KBM-7 (cell line): ENCODE results near the gene CCDC107.
"Not testable (repeated sequence)": the region's sequence is repeated elsewhere in the genome, so short reads cannot be mapped to it uniquely, and the experiment has no call there.

Experiments used
- DNase-seq: peaks from one replicate; pipeline ENCODE4 v3.0.0-alpha.2; 2015
- in situ Hi-C: fragments of 300-500 bp; cut with MboI; formaldehyde crosslinking; loops from 2 replicates; pipeline ENCODE4 v1.14.3; 2020; ENCODE audit warnings: low sequenced_read_pairs, low pct_unique_long_range_greater_than_20kb, mixed read lengths

The CCDC107 gene

GRCh38 chr9:35636135-35636876 lies 21.8 kb upstream of the CCDC107 start:
- in situ Hi-C loops, result no loop called here
- no peak for DNase-seq

- DNase-seq, in situ Hi-C loops: not testable (repeated sequence)
Observed at GRCh38 chr9:35636877-35637246, 21.2 kb upstream of the CCDC107 start.

- DNase-seq, in situ Hi-C loops: not testable (repeated sequence)
Observed at GRCh38 chr9:35637427-35637955, 20.6 kb upstream of the CCDC107 start.

GRCh38 chr9:35638751-35639150 lies 19.3 kb upstream of the CCDC107 start:
- DNase-seq, in situ Hi-C loops: not testable (repeated sequence)

GRCh38 chr9:35639225-35639624 lies 18.9 kb upstream of the CCDC107 start:
- DNase-seq, in situ Hi-C loops: not testable (repeated sequence)

DNA sequence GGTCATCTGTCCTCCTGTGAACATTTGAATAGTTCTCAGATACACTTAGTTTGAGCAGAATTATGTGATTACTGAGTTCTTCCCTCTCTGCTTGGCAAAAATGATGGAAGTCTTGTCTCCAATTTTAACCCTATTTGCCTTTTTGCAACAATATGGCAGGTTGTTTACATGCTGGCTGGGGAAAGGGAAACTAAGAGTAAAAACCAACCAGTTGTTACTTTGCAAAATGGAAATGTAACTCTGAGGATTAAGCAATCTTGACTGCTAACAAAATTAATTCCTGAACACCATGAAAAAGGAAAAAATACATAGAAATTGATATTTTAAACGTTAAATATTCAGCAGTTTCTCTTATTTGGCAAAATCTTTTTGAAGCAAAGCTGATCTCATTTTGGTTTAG lies 18.5 kb upstream of the CCDC107 start:
- in situ Hi-C loops, result no loop called here
- DNase-seq, result no peak

GRCh38 chr9:35640431-35640830 lies 17.7 kb upstream of the CCDC107 start:
- in situ Hi-C loops, DNase-seq: not testable (repeated sequence)

DNA sequence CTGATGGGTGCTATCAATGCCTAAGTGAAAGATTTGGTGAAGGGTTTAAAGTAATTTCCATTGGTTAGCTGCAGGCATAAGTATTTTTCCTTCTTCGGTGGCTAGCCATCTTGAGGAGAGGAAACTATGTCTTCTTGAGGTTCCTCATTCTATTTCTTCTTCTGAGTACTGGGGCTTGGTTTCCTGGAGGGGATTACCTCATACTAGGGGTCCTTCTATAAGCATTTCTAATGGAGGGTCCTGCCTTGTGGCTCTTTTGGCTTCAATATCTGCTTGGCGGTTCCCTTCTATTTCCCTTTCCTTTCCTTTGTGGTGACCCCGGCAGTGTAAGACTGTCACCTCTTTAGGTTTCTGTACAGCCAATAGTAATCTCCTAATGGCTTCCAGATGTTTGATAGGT lies 16.6 kb upstream of the CCDC107 start:
- in situ Hi-C loops, result not testable (repeated sequence)
- DNase-seq, result peak; percentile 53

GRCh38 chr9:35643046-35643445 lies 15.0 kb upstream of the CCDC107 start:
- in situ Hi-C loops, result no loop called here
- DNase-seq, result no peak

- DNase-seq, in situ Hi-C loops: not testable (repeated sequence)
Observed at GRCh38 chr9:35645736-35646135, 12.4 kb upstream of the CCDC107 start.

GRCh38 chr9:35646153-35646532 lies 11.9 kb upstream of the CCDC107 start:
- peak; percentile 68 for DNase-seq
- in situ Hi-C loops, result no loop called here

- DNase-seq, result peak; percentile 96
- in situ Hi-C loops, result no loop called here
Observed at GRCh38 chr9:35646533-35647265, 11.4 kb upstream of the CCDC107 start.

DNA sequence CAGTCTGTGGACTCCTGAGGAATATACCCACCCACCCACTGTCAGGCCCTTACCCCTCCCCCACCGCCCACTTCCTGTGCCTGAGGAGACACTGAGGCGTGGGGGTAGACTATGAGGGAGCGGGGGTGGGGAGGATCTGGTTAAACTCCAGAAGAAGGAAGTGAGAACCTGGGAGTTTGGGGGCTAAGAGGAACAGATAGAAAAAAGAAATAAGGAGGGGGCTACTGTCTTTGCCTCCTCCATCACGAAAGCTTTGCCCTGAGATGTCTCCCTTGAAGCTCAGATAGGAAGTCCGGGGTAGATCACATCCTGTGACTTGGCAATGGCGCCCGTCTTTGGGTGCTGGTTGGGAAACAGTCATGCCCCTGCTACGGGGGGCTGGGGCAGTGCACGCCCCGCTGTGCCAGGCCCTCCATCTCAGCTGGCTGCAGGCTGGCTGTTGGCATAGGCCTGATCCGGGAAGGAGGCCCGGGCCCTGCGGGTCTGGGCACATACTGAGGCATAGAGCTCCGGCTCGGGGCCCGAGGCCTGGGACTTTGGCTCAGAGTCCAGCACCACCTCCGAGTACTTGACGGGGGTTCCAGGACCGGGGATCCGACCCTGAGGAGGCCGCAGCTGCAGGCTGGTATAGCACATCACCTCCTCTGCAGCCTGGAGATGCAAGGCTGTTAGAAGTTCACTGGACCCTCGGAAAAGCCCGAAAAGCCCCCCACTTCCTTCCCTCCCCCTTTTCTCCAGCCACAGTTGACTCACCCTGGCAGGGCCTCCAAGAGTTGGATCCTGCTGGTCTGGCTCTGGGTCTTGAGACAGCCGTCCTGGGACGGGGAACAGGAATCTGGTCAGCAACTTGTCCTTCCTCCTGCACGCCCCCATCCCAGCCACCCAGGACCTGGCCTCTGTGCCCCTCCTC lies 8.4 kb upstream of the CCDC107 start:
- peak; percentile 77 for DNase-seq
- in situ Hi-C loops, result no loop called here

DNA sequence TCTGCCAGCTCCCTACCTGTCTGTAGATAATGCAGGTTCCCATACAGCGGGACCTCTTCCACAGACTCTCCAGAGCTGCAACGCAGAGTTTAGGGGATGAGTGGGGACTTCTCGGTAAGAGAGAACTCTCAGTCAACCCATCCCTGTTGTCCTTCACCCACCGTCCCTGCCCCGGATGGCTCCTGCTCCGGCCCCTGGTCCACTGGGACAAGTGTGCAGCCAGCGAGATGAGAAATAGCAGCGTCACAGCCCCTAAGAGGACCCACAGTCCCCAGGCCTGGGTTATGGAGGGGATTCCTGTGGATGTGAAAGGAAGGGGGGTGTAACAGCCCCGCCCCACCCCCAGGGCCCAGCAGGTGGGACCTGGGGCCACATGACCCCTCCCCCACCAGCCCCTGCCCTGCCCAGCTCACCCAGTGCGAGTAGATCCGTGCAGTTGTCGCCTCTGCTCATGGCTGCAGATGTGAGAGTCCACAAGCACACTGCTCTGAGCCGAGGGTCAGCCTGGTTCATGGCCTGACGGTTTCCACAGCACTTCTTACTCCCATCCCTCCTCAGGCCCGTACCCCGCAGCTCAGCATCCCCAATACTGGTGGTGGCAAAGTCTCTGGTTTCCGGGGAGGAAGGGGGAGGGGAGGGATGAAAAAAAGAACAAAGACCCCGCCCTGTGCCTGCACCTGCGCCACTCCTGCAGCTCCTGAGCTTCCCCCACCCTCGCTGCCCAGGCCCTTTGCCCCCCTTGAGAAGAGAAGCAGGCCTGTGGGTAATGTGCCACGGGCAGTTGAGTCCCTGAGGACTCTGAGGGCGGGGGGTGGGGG lies 7.5 kb upstream of the CCDC107 start, which contains the start of gene SIT1:
SIT1 (minus strand) TSS at position 591 of the 818 bp plus-strand sequence; CDS start at position 513, 78 bp downstream.
- no peak for DNase-seq
- in situ Hi-C loops, result no loop called here

DNA sequence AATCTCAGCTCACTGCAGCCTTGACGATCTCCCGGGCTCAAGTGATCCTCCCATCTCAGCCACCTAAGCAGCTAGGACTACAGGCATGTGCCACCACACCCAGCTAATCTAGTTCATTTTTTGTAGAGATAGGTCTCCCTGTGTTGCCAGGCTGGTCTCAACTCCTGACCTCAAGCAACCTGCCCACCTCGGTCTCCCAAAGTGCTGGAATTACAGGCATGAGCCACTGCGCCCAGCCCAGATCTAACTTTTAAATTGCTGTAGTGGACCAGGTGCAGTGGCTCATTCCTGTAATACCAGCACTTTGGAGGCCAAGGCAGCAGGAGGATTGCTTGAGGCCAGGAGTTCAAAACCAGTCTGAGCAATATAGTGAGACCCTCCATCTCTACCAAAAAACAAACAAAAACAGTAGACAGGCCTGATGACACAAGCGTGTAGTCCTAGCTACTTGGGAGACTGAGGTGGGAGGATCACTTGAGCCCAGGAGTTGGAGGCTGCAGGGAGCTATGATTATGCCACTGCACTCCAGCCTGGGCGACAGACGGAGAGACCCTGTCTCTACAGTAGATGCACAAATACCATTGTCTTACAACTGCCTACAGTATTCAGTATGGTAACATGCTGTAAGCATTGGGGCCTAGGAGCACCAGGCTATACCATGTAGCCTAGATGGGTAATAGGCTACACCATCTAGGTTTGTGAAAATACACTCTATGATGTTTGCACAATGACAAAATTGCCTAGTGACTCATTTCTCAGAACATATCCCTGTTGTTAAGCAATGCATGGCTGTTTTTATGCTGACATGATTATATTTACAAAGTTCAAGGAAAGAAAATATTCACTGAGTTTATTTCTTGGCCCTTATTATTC lies 5.9 kb upstream of the CCDC107 start:
- in situ Hi-C loops, result no loop called here
- no peak for DNase-seq

- in situ Hi-C loops, result no loop called here
- DNase-seq, result no peak
Observed at GRCh38 chr9:35652829-35653209, 5.3 kb upstream of the CCDC107 start.

DNA sequence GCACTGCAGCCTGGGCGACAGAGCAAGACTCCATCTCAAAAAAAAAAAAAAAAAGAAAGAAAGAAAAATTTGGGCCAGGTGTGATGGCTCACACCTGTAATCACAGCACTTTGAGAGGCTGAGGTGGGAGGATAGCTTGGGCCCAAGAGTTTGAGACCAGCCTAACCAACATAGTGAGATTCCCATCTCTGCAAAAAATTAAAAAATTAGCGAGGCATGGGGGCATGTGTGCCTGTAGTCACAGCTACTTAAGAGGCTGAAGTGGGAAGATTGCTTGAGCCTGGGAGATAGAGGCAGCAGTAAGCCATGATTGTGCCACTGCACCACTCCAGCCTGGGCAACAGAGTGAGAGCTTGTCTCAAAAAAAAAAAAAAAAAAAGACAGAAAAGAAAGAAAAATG lies 4.5 kb upstream of the CCDC107 start:
- no peak for DNase-seq
- in situ Hi-C loops, result no loop called here

DNA sequence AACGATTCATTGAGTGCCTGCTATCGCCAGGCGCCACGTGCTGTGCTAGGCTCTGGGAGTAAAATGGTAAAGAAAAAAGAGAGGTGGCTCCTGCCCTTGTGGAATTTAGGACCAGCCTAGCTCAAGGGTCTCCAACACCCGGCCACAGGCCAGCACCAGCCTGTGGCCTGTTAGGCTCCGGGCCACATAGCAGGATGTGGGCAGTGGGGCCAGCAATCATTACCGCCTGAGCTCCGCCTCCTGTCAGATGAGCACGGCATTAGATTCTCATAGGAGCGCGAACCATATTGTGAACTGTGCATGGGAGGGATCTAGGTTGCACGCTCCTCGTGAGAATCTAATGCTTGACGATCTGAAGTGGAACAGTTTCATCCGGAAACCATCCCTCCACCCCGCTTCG lies 1.7 kb upstream of the CCDC107 start:
- in situ Hi-C loops, result no loop called here
- no peak for DNase-seq
